Right renal cortex interstitium (tissue), 3 donors: Measurements from ENCODE around the gene AFAP1. TPM values are rescaled to one million over a fixed set of nuclear protein-coding genes. Genes with fewer than 3 reads are reported as not detected.
A peak's percentile ranks its signal among the peaks of the same experiment; 100 is the strongest.

Experiments used
- DNase-seq, 3 donors: peaks; one replicate each; pipeline ENCODE4 v3.0.0-alpha.2; 2013; ENCODE audit warnings: low read depth in 3 of 3, low spot score in 2 of 3
- polyA plus RNA-seq, 3 donors: library from polyadenylated mRNA; unstranded; fragments of 120-200 nt; gene quantifications; one replicate each; pipeline ENCODE4 v1.2.1, GENCODE V29; 2013; ENCODE audit not compliant: insufficient read length in 3 of 3

AFAP1 gene
- polyA plus RNA-seq, 3 donors = 18.2 to 20.5 (median 20.4) TPM

GRCh38 chr4:7763788-7764187, 175.9 kb downstream of the AFAP1 start:
- DNase-seq = no peak

- no peak for DNase-seq
Observed at GRCh38 chr4:7763106-7763505, 176.6 kb downstream of the AFAP1 start.

GRCh38 chr4:7762376-7763030, 177.2 kb downstream of the AFAP1 start:
- DNase-seq = no peak

GRCh38 chr4:7761720-7762119, 177.9 kb downstream of the AFAP1 start:
- DNase-seq = no peak

GRCh38 chr4:7761312-7761711, 178.3 kb downstream of the AFAP1 start:
- no peak for DNase-seq

- no peak for DNase-seq
Observed at GRCh38 chr4:7760706-7761105, 179.0 kb downstream of the AFAP1 start.

- no peak for DNase-seq
Observed at GRCh38 chr4:7760228-7760627, 179.4 kb downstream of the AFAP1 start.

GRCh38 chr4:7759635-7760034, 180.0 kb downstream of the AFAP1 start:
- no peak for DNase-seq

GRCh38 chr4:7759216-7759615, 180.4 kb downstream of the AFAP1 start:
- no peak for DNase-seq

GRCh38 chr4:7758476-7758875, 181.2 kb downstream of the AFAP1 start:
- no peak for DNase-seq

- DNase-seq = peak in 1 of 3 donors; percentile 56
Observed at GRCh38 chr4:7757501-7758471, 181.9 kb downstream of the AFAP1 start.

GRCh38 chr4:7756561-7757355, 182.9 kb downstream of the AFAP1 start:
- DNase-seq = no peak

- no peak for DNase-seq
Observed at GRCh38 chr4:7756071-7756470, 183.6 kb downstream of the AFAP1 start.

GRCh38 chr4:7755561-7755960, 184.1 kb downstream of the AFAP1 start:
- no peak for DNase-seq

- DNase-seq = no peak
Observed at GRCh38 chr4:7754565-7755262, 184.9 kb downstream of the AFAP1 start.

- no peak for DNase-seq
Observed at GRCh38 chr4:7753931-7754465, 185.7 kb downstream of the AFAP1 start.

- DNase-seq = no peak
Observed at GRCh38 chr4:7753271-7753670, 186.4 kb downstream of the AFAP1 start.

- DNase-seq = no peak
Observed at GRCh38 chr4:7752649-7753048, 187.0 kb downstream of the AFAP1 start.

- no peak for DNase-seq
Observed at GRCh38 chr4:7750972-7751371, 188.7 kb downstream of the AFAP1 start.

- no peak for DNase-seq
Observed at GRCh38 chr4:7750523-7750922, 189.1 kb downstream of the AFAP1 start.
